Cardiac muscle cell (in vitro differentiated cells and primary cell): Measurements from ENCODE around the gene COL5A2. TPM values are rescaled to one million over a fixed set of nuclear protein-coding genes. Genes with fewer than 3 reads are reported as not detected.

ENCODE experiments used
- DNase-seq, 2 donors: peaks; one replicate each; pipeline versions ENCODE4 v3.0.0 to v3.0.0-alpha.2; 2010 to 2017; ENCODE audit warnings: low read depth in 1 of 2, low spot score in 1 of 2
- H3K27ac ChIP-seq: fragments of 200-600 bp; sonication (generic); 2 replicates; pipeline ENCODE4 v1.5.1; 2016
- H3K27me3 ChIP-seq: fragments of 200-600 bp; sonication (generic); 2 replicates; pipeline ENCODE4 v1.6.0; 2016; ENCODE audit warnings: control low read depth
- H3K36me3 ChIP-seq: fragments of 200-600 bp; sonication (generic); 2 replicates; pipeline ENCODE4 v1.5.1; 2016; ENCODE audit warnings: control low read depth
- H3K4me1 ChIP-seq: fragments of 200-600 bp; sonication (generic); 2 replicates; pipeline ENCODE4 v1.8.1; 2017; ENCODE audit warnings: low read depth, mild to moderate bottlenecking, mixed run types
- H3K4me3 ChIP-seq: fragments of 200-600 bp; sonication (generic); 2 replicates; pipeline ENCODE4 v1.5.1; 2016; ENCODE audit warnings: mild to moderate bottlenecking
- H3K9me3 ChIP-seq: fragments of 200-600 bp; sonication (generic); 2 replicates; pipeline ENCODE4 v1.5.1; 2017; ENCODE audit warnings: low read depth, mild to moderate bottlenecking, control low read depth
- polyA plus RNA-seq: library from polyadenylated mRNA; unstranded; fragments of >200 nt; fragmentation: Nextera tagmentation; extraction: Ambion mirVana; gene quantifications from 2 replicates; pipeline ENCODE4 v1.2.1, GENCODE V29; 2016
- total RNA-seq: library from RNA; depleted of rRNA; stranded (reverse); fragments of >200 nt; gene quantifications from 2 replicates; pipeline ENCODE4 v1.2.3, GENCODE V29; 2016
- TF ChIP-seq, protein P1 (sequence below): IDR thresholded peaks from 2 replicates; pipeline ENCODE4 v1.5.1; 2012; ENCODE audit warnings: low read depth, mild to moderate bottlenecking, low read length

The COL5A2 gene
- total and polyA plus RNA-seq, 2 experiments from 2014 or later: 15.0 to 59.8 TPM

DNA sequence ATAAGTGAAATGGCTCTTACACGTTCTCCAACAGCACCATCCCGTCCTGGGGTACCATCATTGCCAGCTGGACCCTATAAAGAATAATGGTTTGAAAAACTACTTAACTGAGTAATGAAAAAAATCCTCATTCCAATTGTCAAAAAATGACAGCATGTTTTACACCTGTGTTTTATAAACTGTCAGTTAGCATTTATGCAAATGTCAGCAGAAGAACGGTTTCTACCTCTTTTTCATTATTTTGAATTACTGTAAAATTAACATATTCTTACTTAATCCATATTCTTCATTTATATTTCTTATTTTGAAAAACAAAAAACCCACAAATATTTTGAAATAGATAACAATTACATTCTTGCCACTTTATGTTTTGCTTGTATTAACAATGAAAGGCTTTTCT is 131.4 kb downstream of the COL5A2 start:
- Histone ChIP-seq H3K4me3 (no peak overlapping the region), H3K4me1 (no peaks in the 10 kb centered on the region), H3K9me3 (no peaks in the 10 kb centered on the region), H3K27ac (no peak overlapping the region), H3K36me3 (no peaks in the 10 kb centered on the region), H3K27me3 (no peaks in the 10 kb centered on the region)
- TF ChIP-seq, protein P1, sequence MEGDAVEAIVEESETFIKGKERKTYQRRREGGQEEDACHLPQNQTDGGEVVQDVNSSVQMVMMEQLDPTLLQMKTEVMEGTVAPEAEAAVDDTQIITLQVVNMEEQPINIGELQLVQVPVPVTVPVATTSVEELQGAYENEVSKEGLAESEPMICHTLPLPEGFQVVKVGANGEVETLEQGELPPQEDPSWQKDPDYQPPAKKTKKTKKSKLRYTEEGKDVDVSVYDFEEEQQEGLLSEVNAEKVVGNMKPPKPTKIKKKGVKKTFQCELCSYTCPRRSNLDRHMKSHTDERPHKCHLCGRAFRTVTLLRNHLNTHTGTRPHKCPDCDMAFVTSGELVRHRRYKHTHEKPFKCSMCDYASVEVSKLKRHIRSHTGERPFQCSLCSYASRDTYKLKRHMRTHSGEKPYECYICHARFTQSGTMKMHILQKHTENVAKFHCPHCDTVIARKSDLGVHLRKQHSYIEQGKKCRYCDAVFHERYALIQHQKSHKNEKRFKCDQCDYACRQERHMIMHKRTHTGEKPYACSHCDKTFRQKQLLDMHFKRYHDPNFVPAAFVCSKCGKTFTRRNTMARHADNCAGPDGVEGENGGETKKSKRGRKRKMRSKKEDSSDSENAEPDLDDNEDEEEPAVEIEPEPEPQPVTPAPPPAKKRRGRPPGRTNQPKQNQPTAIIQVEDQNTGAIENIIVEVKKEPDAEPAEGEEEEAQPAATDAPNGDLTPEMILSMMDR: no peak
- no peak for DNase-seq

DNA sequence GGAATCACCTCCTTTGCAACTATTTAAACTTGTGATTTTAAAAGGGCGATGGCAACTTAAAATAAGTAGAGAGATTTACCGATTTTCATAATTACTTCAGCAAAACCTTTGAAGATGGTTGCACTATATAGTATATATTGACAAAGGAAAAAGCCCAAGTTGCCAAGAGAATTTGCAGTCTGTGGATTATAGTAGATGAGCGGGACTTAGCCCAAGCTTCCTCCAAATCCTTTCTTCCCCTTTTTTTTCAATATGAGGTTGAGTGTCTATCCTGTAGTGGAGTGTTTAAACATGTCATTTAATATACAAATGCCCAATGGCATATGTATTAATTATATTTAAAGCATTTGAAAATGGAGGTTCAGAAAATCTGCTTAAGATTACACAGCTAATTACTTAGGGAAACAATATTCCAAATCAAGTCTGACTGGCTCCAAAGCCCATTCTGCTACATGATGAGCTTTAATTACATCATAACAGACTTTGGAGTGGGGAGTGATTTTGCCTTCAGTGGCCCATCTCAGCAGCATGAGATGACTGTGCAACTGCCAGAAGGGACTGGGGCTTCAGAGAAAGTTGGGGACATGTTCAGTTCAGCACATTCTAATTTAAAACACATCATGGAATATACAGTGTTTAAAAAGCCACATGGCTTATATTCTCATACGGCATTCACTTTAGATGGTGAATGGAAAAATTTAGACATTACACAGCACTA is 132.2 kb downstream of the COL5A2 start:
- TF ChIP-seq, protein P1: no peak
- Histone ChIP-seq H3K4me1 (no peaks in the 10 kb centered on the region), H3K9me3 (no peaks in the 10 kb centered on the region), H3K4me3 (no peak overlapping the region), H3K27ac (no peak overlapping the region), H3K27me3 (no peaks in the 10 kb centered on the region), H3K36me3 (no peaks in the 10 kb centered on the region)
- DNase-seq: no peak

DNA sequence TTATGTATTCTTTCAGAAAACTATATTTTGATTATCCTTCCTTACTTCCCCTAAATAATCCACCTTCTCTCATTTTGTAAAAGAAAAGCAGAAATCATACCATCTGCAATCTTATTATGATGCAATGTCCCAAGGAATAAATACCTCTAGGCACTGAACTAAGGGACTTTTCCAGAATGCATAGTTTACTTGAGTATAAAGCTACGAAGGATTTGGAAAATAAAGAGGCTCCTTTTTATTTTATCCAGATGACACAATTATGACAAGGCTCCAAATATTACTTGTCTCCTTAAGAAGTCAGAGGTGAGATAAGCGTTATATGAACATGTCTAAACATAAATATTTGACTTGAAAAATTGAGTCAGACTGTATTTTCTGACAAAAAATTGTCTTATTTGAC is 133.2 kb downstream of the COL5A2 start:
- no peaks in the 10 kb centered on the region for H3K36me3 ChIP-seq
- TF ChIP-seq, protein P1: no peak
- no peak for DNase-seq
- no peak overlapping the region for H3K4me3 ChIP-seq
- H3K9me3 ChIP-seq: no peaks in the 10 kb centered on the region
- no peaks in the 10 kb centered on the region for H3K4me1 ChIP-seq
- no peak overlapping the region for H3K27ac ChIP-seq
- no peaks in the 10 kb centered on the region for H3K27me3 ChIP-seq

DNA sequence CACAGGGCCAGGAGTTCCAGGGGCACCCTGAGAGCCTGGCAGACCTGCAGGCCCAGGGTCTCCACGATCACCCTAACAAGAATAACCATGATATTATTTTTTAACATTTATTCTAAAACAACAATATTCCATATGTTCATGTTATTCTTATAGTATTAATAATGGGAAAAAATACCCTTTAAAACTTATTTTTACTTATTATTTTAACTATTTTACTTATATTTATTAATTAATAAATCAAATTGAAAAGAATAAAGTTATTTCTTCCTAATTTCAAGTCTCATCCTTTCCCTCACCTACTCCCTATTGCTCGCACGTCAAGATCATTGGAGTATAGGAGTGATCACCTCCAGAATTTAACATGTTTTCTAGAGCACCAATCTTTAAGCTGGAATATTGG is 133.7 kb downstream of the COL5A2 start:
- Histone ChIP-seq H3K9me3 (no peaks in the 10 kb centered on the region), H3K27me3 (no peaks in the 10 kb centered on the region), H3K27ac (no peak overlapping the region), H3K4me3 (no peak overlapping the region), H3K36me3 (no peaks in the 10 kb centered on the region), H3K4me1 (no peaks in the 10 kb centered on the region)
- TF ChIP-seq, protein P1: no peak
- no peak for DNase-seq

DNA sequence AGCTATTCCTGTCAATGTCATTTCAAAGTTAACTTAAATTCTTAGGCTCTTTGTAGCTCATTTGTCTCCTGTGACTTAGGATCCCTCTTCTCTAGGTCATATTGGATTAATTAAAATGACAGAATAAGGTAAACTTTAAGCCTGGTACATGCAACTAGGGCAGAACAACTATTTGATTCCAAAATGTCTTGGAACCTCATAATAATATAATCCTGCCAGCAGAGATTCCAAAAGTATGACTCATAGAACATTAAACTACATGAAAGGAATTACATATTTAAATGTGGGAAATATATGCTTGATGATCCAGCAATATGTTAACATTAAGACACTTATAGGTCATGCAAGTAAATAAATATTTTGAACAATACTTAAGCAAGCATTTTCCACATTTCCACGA is 142.0 kb downstream of the COL5A2 start:
- H3K4me1 ChIP-seq: no peaks in the 10 kb centered on the region
- no peaks in the 10 kb centered on the region for H3K9me3 ChIP-seq
- TF ChIP-seq, protein P1: no peak
- H3K4me3 ChIP-seq: no peak overlapping the region
- H3K27ac ChIP-seq: no peak overlapping the region
- DNase-seq: peak in 1 of 2 donors; percentile 52
- H3K36me3 ChIP-seq: peaks cover 3% of the 10 kb centered on the region
- H3K27me3 ChIP-seq: no peaks in the 10 kb centered on the region
